HL-60/S4 treated with retinoic acid at 250 ng/mL for 4 days and 3 days (cell line): ENCODE results near the gene CPLX1.
"Not testable (repeated sequence)": the region's sequence is repeated elsewhere in the genome, so short reads cannot be mapped to it uniquely, and the experiment has no call there.

ENCODE experiments used
- in situ Hi-C: fragments of 300-500 bp; cut with MboI; formaldehyde crosslinking; loops from 2 replicates; pipeline ENCODE4 v1.7.0; 2022; ENCODE audit warnings: low sequenced_read_pairs

The CPLX1 gene

DNA sequence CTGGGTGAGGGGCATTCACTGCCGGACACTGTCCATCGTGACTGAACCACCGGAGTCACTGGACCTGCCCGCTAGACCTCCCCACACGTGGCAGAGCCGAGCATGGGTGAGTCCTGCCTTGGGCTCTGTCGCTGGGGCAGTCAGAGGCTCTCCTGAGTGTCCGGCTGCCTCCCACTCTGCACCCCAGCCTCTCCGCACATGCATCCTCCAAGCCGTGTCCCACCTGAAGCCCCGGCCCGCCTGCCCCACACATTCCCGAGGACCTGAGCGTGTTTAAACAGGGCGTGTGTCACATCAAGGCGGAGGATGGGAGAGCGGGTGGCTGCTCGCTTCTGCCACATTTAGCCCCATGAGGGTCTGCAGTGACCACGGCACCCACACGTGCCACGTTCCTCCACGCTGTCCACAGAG, 4.7 kb downstream of the CPLX1 start:
- in situ Hi-C loops, result no loop called here

- in situ Hi-C loops, result no loop called here
Measured at GRCh38 chr4:820230-821172, 5.4 kb downstream of the CPLX1 start.

DNA sequence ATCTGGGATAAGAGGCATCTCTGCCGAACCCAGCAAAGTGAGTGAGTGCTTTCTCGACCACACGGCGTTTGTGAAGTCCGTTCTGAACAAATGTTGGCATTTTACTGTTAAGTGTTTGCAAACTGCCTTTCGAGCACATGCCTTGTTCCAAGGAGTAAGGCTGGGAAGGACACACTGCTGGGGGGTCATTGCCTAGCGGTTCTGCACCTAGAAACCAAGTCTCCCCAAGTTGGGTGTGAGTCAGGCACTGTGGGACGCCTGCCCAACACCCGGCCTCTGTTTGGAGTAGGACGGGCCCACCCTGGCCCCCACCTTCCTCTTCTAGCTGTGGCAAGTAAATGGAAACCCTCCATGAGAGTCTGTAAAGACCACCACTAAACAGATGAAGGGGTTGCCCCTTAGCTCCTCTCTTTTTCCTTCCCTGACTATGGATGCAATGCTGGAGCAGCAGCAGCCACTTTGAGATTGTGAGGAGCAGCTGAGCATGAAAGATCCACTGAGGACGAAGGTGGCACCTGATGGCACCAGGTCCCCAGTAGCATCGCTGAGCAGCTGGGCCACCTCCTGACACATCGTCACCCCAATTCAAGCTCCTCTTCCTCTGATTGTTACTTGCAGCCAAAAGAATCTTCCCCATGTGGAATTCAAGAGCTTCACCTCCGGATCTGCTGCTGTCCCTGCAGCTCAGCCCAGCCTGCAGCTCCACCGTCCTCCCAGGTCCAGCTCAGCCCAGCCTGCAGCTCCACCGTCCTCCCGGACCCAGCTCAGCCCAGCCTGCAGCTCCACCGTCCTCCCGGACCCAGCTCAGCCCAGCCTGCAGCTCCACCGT, 6.3 kb downstream of the CPLX1 start:
- in situ Hi-C loops, result no loop called here

DNA sequence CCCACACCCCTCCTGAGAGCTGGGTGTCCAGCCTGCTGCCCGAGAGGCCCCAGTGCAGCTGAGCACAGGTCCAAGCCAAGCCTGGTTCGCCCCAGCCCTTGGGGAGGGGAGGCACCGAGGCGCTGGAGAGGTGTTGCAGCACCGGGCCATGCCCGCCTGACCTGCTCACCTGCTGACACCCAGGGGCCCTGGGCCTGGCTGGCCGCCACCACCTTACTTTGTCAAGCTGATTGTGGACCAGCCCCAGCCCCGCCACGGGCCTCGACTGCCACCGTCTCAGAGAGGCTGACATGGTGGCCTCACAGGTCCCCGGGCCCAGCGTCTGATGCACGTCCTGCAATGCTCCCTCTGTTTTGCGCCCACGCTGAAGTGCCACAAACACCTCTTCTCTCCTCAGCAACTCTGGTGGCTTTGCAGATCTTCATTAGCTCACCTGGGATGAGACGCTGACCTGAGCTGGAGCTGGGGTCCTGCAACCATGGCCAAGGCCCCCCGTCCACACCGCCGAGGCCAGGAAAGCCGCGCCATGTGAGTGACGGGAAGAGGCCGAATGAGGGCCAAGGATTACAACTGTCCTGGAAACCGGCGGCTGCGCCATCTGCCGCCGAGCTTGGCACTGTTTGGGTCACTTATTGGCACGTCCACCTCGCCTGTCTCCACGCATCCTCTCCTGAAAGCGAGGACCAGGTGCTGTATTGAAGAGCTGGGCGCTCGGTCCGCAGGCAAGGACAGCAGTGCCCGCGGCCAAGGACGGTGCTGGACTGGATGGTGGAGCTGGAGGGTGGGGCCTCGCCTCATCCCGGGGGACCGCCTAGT, 7.6 kb downstream of the CPLX1 start:
- in situ Hi-C loops, result no loop called here

- in situ Hi-C loops, result no loop called here
Measured at GRCh38 chr4:815464-816146, 10.3 kb downstream of the CPLX1 start.

DNA sequence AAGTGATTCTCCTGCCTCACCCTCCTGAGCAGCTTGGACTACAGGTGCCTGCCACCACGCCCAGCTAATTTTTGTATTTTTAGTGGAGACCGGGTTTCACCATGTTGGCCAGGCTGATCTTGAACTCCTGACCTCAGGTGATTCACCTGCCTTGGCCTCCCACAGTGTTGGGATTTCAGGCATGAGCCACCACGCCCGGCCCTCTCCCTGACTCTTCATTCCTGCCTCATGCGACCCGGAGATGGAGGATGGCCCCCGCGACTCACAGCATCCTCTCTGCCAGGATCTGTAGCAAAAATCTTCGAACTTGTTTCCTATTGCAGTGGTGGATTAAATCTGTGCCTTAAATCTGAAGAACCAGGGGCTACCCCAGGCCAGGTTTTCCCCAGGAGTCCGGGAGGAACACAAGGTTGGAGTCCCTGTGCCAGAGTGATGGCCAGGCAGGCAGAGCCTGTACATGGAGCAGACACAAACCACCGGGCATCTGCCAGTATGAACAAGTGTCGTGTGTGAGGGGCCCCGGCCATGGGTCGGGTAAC, 11.5 kb downstream of the CPLX1 start:
- in situ Hi-C loops, result no loop called here

- in situ Hi-C loops, result no loop called here
Measured at GRCh38 chr4:813900-814299, 12.0 kb downstream of the CPLX1 start.

DNA sequence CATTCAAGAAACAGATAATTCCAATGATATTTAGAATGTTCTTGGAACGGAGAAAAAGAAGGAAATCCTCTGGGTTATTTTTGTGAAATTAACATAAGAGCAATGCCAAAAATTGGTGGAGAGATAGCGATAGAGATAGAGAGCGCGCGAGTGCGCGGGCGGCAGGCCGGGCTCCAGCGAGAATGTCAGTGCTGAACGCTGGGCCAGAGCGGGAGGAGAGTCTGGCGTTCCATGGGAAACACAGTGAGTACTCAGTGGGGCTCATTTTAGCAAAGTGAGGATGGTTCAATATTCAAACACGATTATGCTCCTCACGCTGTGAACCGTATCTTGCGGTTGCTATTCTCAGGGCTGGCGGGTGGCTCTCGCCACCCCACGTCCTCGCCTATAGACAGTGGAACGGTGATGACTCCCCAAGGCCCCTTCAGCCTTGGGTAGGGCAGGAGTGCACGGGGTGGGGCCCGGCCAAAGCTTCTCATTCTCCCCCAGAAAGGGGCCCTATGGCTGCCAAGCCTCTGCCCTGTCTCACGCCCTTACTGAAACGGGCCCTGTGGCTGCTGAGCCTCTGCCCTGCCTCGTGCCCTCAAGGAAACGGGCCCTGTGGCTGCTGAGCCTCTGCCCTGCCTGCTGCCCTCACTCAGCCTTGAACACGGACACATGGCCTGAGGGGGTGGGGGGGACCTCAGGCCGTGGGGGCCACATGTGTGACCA, 16.9 kb downstream of the CPLX1 start:
- in situ Hi-C loops, result no loop called here

- in situ Hi-C loops, result no loop called here
Measured at GRCh38 chr4:807792-808191, 18.1 kb downstream of the CPLX1 start.

- in situ Hi-C loops, result not testable (repeated sequence)
Measured at GRCh38 chr4:806979-807378, 18.9 kb downstream of the CPLX1 start.

DNA sequence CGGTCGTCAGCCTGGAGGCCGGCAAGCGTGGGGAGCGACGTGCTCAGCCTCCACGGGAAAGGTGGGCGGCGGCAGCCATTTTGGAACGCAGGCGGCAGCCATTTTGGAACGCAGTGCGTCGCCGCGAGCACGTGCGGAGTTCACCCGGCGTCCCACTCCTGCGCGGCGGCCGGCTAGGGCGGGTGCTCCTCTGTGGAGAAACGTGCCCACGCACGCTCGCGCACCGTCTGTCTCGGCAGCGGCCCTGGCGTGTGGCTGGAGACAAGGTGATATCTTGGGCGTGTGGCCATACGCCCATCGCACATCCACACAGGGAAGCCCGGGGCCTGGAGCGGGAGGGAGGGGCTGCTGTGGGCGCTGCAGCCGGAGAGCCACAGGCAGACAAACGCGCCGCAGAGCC, 21.1 kb downstream of the CPLX1 start:
- in situ Hi-C loops, result no loop called here

GRCh38 chr4:803884-804283, 22.0 kb downstream of the CPLX1 start:
- in situ Hi-C loops, result no loop called here

DNA sequence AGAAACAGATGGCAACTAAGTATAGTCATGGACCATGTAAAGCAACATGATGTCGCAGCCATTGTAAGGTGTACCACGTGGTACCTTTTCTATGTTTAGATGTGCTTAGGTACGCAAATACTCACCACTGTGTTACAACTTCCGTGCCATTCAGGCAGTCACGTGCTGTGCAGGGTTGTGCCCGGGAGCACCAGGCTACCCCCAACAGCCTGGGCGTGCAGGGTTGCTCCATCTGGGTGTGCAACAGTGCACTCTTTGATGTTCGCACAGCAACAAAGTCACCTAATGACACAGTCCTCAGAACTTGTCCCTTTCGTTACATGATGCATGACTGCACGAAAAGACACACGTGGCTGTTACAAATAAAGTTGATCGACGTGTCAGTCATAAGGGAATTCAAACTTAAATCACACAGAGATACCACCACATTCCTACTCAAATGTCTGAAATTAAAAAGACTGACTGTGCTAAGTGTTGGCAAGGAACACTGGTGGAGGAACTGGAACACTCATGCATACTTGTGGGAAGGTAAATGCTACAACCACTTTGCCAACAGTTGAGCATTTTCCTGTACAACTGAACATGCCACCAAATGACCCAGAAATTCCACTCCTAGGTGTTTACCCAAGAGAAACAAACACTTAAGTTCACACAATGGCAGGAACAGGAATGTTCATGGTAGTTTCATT, 24.3 kb downstream of the CPLX1 start:
- in situ Hi-C loops, result no loop called here

GRCh38 chr4:797066-797465, 28.9 kb downstream of the CPLX1 start:
- in situ Hi-C loops, result no loop called here

DNA sequence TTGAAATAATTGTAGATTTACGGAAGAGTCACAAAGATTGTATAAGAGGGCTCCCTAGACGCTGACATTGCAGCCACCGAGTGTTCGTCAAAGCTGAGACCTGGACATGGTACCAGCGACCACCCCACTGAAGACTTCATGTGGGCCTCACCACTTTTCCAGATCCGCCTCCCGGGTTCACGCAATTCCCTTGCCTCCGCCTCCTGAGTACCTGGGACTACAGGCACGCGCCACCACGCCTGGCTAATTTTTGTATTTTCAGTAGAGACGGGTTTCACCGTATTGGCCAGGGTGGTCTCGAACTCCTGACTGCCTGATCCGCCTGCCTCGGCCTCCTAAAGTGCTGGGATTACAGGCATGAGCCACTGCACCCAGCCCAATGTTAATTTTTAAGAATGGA, 29.7 kb downstream of the CPLX1 start:
- in situ Hi-C loops, result no loop called here

DNA sequence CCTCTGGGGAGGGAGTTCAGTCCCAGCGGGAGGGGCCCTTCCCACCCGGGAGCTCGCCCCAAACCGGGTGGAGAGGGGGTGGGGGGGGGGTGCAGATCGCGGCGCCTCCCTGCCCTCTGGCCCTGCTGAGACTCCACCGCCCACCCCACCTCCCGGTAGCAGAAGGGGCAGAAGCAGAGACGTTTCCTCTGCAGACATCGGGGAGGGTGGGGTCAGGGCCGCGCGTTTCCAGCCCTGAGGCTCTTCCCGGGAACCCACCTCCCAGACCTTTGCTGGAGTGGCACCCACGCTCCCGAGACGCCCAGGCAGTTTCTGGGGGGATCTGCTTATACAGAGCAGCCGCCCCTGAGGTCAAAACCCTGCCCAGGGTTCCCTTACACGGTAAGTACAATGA, 30.2 kb downstream of the CPLX1 start:
- in situ Hi-C loops, result no loop called here

- in situ Hi-C loops, result no loop called here
Measured at GRCh38 chr4:794900-795725, 30.8 kb downstream of the CPLX1 start.

GRCh38 chr4:793941-794621, 31.8 kb downstream of the CPLX1 start:
- in situ Hi-C loops, result no loop called here
